DOHH2 (cell line): ENCODE measurements around the gene HOXB7.

Source experiments
- H3F3A ChIP-seq: fragments of 200-600 bp; sonication (generic), shearing (Covaris generic); 2 replicates; pipeline ENCODE4 v1.6.0; 2016; ENCODE audit warnings: antibody characterized with exemption, mild to moderate bottlenecking; ENCODE audit not compliant: control insufficient read depth, insufficient read depth
- H3K27ac ChIP-seq: fragments of 200-600 bp; sonication (generic); 2 replicates; pipeline ENCODE4 v1.5.1; 2014; ENCODE audit warnings: low read depth, mild to moderate bottlenecking, low read length, moderate library complexity
- H3K27me3 ChIP-seq: fragments of 200-600 bp; sonication (generic); 2 replicates; pipeline ENCODE4 v1.6.1; 2014; ENCODE audit warnings: mild to moderate bottlenecking, low read length, mixed read lengths; ENCODE audit not compliant: control insufficient read depth
- H3K36me3 ChIP-seq: fragments of 200-600 bp; sonication (generic); 2 replicates; pipeline ENCODE4 v1.6.1; 2014; ENCODE audit warnings: mild to moderate bottlenecking, low read length, moderate library complexity, mixed read lengths; ENCODE audit not compliant: control insufficient read depth
- H3K4me1 ChIP-seq: fragments of 200-600 bp; sonication (generic); 2 replicates; pipeline ENCODE4 v1.6.1; 2014; ENCODE audit warnings: mild to moderate bottlenecking, low read length, mixed read lengths; ENCODE audit not compliant: control insufficient read depth
- H3K4me2 ChIP-seq: fragments of 200-600 bp; sonication (generic); 2 replicates; pipeline ENCODE4 v1.6.0; 2014; ENCODE audit warnings: mild to moderate bottlenecking, low read length, moderate library complexity
- H3K4me3 ChIP-seq: fragments of 200-600 bp; sonication (generic); 2 replicates; pipeline ENCODE4 v1.5.1; 2014; ENCODE audit warnings: mild to moderate bottlenecking, low read length, mixed read lengths
- H3K79me2 ChIP-seq: fragments of 200-600 bp; sonication (generic); 2 replicates; pipeline ENCODE4 v1.6.1; 2014; ENCODE audit warnings: mild to moderate bottlenecking, low read length, mixed read lengths; ENCODE audit not compliant: control insufficient read depth
- H3K9me2 ChIP-seq: fragments of 200-600 bp; sonication (generic); replicated peaks from 2 replicates; pipeline ENCODE4 v1.6.1; 2014; ENCODE audit warnings: mild to moderate bottlenecking, low read length, mixed read lengths; ENCODE audit not compliant: control insufficient read depth
- H3K9me3 ChIP-seq: fragments of 200-600 bp; sonication (generic); 2 replicates; pipeline ENCODE4 v1.6.1; 2014; ENCODE audit warnings: antibody characterized with exemption, low read length, mixed read lengths; ENCODE audit not compliant: control insufficient read depth, insufficient read depth
- H4K20me1 ChIP-seq: fragments of 200-600 bp; sonication (generic); 2 replicates; pipeline ENCODE4 v1.6.0; 2014; ENCODE audit warnings: low read depth, mild to moderate bottlenecking, antibody characterized with exemption, low read length, moderate library complexity; ENCODE audit not compliant: control insufficient read depth, insufficient read depth
- CTCF ChIP-seq: fragments of 200-600 bp; sonication (generic); IDR thresholded peaks from one replicate; pipeline ENCODE4 v1.5.1; 2014; ENCODE audit warnings: antibody characterized with exemption, mild to moderate bottlenecking, low read depth, low read length; ENCODE audit not compliant: poor library complexity, severe bottlenecking
- EZH2phosphoT487 ChIP-seq: fragments of 200-600 bp; sonication (generic); IDR thresholded peaks from 2 replicates; pipeline ENCODE4 v1.6.1; 2017; ENCODE audit warnings: borderline replicate concordance, mild to moderate bottlenecking, antibody characterized with exemption, low read length, moderate library complexity, mixed read lengths

The HOXB7 gene

GRCh38 chr17:48624544-48625494, 14.0 kb upstream of the HOXB7 start:
- peaks cover 81% of the 10 kb centered on the region for H3K27me3 ChIP-seq
- no peaks in the 10 kb centered on the region for H3K9me2 ChIP-seq
- peak; percentile 68; the same call in 1 of the 2 replicates for TF ChIP-seq EZH2phosphoT487
- TF ChIP-seq CTCF: no peak
- H3K4me1 ChIP-seq: no peaks in the 10 kb centered on the region
- H3F3A ChIP-seq: no peaks in the 10 kb centered on the region
- no peaks in the 10 kb centered on the region for H4K20me1 ChIP-seq
- H3K36me3 ChIP-seq: no peaks in the 10 kb centered on the region
- no peak overlapping the region for H3K4me2 ChIP-seq
- H3K4me3 ChIP-seq: no peak overlapping the region
- no peaks in the 10 kb centered on the region for H3K9me3 ChIP-seq
- H3K79me2 ChIP-seq: no peaks in the 10 kb centered on the region
- no peak overlapping the region for H3K27ac ChIP-seq

DNA sequence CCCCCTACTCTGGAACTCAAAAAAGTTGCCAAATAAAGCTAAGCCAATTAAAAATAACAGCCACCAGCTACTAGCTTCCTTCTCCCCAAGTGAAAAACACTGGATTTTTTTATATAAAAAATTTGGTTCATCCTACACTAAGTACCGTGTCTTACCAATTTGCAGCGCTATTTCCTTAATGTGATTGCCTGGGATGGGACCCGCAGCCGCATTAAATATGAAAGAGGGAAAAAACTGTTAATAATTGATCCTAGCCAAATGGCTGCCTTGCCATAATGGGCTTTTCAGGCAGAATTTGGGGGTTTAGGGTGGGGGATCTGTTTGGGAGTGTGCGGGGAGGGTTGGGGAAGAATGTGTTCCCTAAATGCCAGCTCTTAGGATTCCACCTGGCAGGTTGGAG, 13.3 kb upstream of the HOXB7 start:
- no peak for TF ChIP-seq CTCF
- no peak for TF ChIP-seq EZH2phosphoT487
- Histone ChIP-seq H3K4me3 (no peak overlapping the region), H3K27ac (no peak overlapping the region), H3K9me2 (no peaks in the 10 kb centered on the region), H4K20me1 (no peaks in the 10 kb centered on the region), H3K79me2 (no peaks in the 10 kb centered on the region), H3K4me2 (no peak overlapping the region), H3K36me3 (no peaks in the 10 kb centered on the region), H3K27me3 (peaks cover 83% of the 10 kb centered on the region), H3K4me1 (peaks cover 3% of the 10 kb centered on the region), H3K9me3 (no peaks in the 10 kb centered on the region), H3F3A (no peaks in the 10 kb centered on the region)

DNA sequence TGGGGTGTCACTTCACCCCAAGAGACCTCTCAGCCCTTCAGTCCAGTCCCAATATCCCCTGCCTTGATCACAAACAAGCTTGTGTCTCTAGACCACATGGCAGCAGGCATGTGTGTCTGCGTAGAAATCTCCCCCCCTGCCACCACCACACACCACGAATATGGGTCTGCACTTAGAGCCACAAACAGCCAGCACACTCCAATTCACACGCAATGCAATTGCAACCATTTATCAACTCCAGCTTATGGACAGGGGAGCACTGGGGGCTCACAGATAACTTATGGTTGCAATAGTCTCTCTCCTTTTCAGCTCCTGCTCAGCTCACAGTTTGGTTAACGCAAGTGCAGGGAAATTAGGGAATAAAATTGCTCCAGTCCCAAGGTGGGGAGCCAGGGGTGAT, 12.8 kb upstream of the HOXB7 start:
- peaks cover 84% of the 10 kb centered on the region for H3K27me3 ChIP-seq
- no peak overlapping the region for H3K4me2 ChIP-seq
- H3K4me3 ChIP-seq: no peak overlapping the region
- H4K20me1 ChIP-seq: no peaks in the 10 kb centered on the region
- peaks cover 7% of the 10 kb centered on the region for H3K4me1 ChIP-seq
- no peak overlapping the region for H3K27ac ChIP-seq
- no peaks in the 10 kb centered on the region for H3F3A ChIP-seq
- TF ChIP-seq CTCF: no peak
- no peaks in the 10 kb centered on the region for H3K9me2 ChIP-seq
- H3K36me3 ChIP-seq: no peaks in the 10 kb centered on the region
- no peaks in the 10 kb centered on the region for H3K79me2 ChIP-seq
- H3K9me3 ChIP-seq: no peaks in the 10 kb centered on the region
